Mucosa of rectum (tissue), 2 donors: ENCODE data around the gene RASL11B.

ENCODE experiments used
- H3K27ac ChIP-seq, 2 donors: one replicate each; pipeline ENCODE4 v1.7.0; 2013; ENCODE audit warnings: inconsistent platforms in 2 of 2, low read depth in 2 of 2, low read length in 2 of 2
- H3K27me3 ChIP-seq, 2 donors: one replicate each; pipeline ENCODE4 v1.7.0; 2013; ENCODE audit warnings: low read length in 2 of 2; ENCODE audit not compliant: control insufficient read depth in 2 of 2, insufficient read depth in 2 of 2
- H3K36me3 ChIP-seq, 2 donors: one replicate each; pipeline ENCODE4 v1.7.0; 2013; ENCODE audit warnings: low read length in 2 of 2; ENCODE audit not compliant: control insufficient read depth in 2 of 2, insufficient read depth in 2 of 2
- H3K4me1 ChIP-seq, 2 donors: one replicate each; pipeline ENCODE4 v1.7.0; 2013; ENCODE audit warnings: low read length in 2 of 2, mild to moderate bottlenecking in 1 of 2; ENCODE audit not compliant: control insufficient read depth in 2 of 2, insufficient read depth in 2 of 2
- H3K4me3 ChIP-seq, 2 donors: one replicate each; pipeline ENCODE4 v1.7.0; 2013; ENCODE audit warnings: low read length in 2 of 2
- H3K9ac ChIP-seq, 2 donors: one replicate each; pipeline ENCODE4 v1.7.0; 2013; ENCODE audit warnings: low read length in 2 of 2, low read depth in 1 of 2, mild to moderate bottlenecking in 1 of 2
- H3K9me3 ChIP-seq, 2 donors: one replicate each; pipeline ENCODE4 v1.7.0; 2013; ENCODE audit warnings: low read length in 2 of 2; ENCODE audit not compliant: control insufficient read depth in 2 of 2
- donor health status: healthy.
- donor health status: Normal muscosa, but diverticular disease.

The RASL11B gene

DNA sequence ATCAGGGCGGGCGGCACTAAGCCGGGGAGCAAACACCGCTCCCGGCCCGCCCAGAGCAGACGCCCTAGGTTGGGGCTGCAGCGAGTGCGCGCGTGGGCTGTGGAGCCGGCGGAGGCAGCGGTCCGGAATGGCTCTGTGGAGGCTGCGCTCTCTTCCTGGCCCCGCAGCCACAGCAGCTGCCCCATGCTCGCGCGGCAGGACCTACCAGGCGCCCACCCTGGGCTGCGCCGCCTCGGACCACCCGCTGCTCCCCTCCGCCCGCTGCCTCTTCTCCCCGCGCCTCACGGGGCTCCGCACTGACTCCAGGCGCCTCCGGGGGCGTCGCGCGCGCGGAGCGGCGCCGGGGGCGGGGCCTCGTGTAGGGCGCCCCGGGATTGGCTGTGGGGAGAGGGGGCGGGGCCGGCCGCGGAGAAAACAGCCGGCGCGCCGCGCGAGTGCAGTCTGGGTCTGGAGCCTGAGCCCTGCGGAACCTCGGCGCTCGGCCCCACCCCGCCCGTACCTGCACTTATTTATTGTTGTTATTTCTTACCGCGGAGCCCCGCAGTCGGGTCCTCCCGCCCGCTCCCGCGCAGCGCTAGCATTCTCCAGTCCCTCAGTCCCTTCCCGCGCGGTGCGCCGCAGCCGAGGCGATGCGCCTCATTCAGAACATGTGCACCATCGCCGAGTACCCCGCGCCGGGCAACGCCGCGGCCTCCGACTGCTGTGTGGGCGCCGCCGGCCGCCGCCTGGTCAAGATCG is at the start of gene RASL11B:
Gene RASL11B, plus strand, starts transcription at position 439 of the 738 bp plus-strand sequence. Its CDS starts 191 bp downstream, at position 630.
- Histone ChIP-seq H3K9ac (peak within 1 kb of the TSS; percentile 53 to 69), H3K27ac (no peak within 1 kb of the TSS), H3K4me1 (peaks cover 8 to 10% of the 10 kb centered on the region in 2 donors), H3K9me3 (no peaks in the 10 kb centered on the region), H3K36me3 (no peaks in the 10 kb centered on the region), H3K27me3 (peaks cover 0 to 3% of the 10 kb centered on the region in 2 donors), H3K4me3 (peak within 1 kb of the TSS; percentile 68 to 69)

DNA sequence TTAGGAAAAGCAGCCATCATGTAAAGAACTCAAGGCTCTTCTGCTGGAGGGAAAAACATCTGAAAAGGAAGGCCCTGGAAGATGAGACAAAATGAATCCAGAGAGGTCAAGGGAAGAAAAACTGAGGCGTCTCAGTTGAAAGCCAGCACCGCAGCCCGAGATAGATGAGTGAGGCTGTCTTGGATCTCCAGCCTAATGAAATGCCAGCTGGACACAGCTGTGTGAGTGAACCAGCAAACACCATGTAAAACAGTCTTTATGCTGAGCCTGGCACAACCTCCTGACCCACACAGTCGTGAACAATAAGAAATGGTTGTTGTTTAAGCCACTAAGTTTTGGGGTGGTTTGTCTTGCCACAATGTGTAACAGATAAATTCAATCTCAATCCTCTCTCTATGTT is 48.6 kb upstream of the RASL11B start:
- Histone ChIP-seq H3K36me3 (no peaks in the 10 kb centered on the region), H3K4me3 (no peak overlapping the region), H3K9me3 (no peaks in the 10 kb centered on the region), H3K27ac (no peak overlapping the region), H3K4me1 (no peaks in the 10 kb centered on the region), H3K27me3 (no peaks in the 10 kb centered on the region), H3K9ac (no peak overlapping the region)

GRCh38 chr4:52822583-52822971 is 39.5 kb upstream of the RASL11B start:
- no peaks in the 10 kb centered on the region for H3K27me3 ChIP-seq
- H3K4me1 ChIP-seq: no peaks in the 10 kb centered on the region
- no peaks in the 10 kb centered on the region for H3K9me3 ChIP-seq
- peak overlapping the region in 1 of 2 donors; percentile 56 for H3K27ac ChIP-seq
- H3K4me3 ChIP-seq: no peak overlapping the region
- H3K9ac ChIP-seq: no peak overlapping the region
- H3K36me3 ChIP-seq: no peaks in the 10 kb centered on the region

DNA sequence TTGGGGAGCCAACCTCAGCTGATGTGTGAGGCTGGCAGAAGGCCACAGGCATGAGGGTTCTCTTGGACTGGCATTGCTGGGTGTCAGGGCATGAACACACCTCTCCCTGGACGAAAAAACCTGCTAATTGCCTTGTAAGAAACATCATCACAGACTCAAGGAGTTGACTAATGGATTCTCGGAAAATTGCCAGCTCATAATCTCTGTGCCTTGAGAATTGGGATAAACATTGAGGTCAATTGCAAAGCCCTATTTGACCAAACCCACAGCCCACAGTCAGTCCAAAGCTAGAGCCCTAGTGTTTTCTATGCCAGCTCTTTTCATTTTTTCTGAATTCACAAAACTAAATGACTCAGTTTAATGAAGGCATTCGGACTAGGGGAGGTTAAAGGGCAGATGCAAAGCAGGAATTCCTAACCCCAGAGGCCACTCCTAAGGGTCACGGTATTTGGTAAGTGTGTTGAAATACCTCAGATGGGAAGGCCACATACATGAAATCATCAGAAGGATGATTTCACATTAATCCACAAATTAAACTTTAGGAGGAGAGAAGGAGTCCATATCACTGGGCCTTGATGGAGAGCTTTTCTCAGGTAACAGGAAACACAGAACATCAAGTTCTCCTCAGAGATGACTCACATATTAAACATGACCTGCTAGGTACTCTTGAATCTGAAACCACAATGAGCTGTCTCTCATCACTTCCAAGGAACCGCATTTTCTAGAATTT is 39.0 kb upstream of the RASL11B start:
- no peak overlapping the region for H3K9ac ChIP-seq
- H3K27me3 ChIP-seq: no peaks in the 10 kb centered on the region
- peak overlapping the region in 1 of 2 donors; percentile 56 for H3K27ac ChIP-seq
- H3K4me3 ChIP-seq: no peak overlapping the region
- no peaks in the 10 kb centered on the region for H3K36me3 ChIP-seq
- H3K4me1 ChIP-seq: no peaks in the 10 kb centered on the region
- H3K9me3 ChIP-seq: no peaks in the 10 kb centered on the region

DNA sequence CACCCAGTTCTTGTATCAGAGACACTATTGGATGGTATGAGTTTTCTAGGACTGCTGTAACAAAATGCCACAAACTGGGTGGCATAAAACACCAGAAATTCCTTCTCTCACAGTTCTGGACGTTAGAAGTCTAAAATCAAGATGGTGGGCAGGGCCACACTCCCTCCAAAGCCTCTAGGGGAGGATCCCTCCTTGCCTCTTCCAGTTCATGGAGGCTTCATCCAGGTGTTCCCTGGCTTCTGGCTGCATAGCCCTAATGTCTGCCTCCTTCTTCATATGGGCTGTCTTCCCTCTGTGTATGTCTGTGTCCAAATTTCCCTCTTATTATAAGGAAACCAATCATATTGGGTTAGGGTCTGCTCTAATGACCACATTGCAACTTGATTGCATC is 38.4 kb upstream of the RASL11B start:
- Histone ChIP-seq H3K27ac (peak overlapping the region in 1 of 2 donors; percentile 56), H3K9ac (no peak overlapping the region), H3K4me3 (no peak overlapping the region), H3K4me1 (no peaks in the 10 kb centered on the region), H3K9me3 (no peaks in the 10 kb centered on the region), H3K27me3 (no peaks in the 10 kb centered on the region), H3K36me3 (no peaks in the 10 kb centered on the region)

DNA sequence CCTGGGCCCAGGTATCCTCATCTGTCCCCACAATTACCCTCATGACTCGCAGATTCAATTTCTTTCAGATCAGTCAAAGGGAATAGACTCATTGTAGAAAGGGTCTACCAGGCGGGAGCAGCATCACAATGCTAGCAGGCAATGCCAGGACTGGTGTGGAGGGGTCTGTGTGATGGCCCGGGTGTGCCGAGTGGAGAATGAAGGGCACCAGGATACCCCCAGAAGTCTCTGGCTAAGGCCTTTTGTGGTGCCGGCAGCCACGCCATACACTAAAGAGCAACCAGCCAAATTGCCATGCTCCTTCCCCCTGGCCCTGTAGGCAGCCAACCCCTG is 37.9 kb upstream of the RASL11B start:
- Histone ChIP-seq H3K9me3 (no peaks in the 10 kb centered on the region), H3K36me3 (no peaks in the 10 kb centered on the region), H3K4me3 (no peak overlapping the region), H3K27ac (no peak overlapping the region), H3K4me1 (no peaks in the 10 kb centered on the region), H3K27me3 (no peaks in the 10 kb centered on the region), H3K9ac (no peak overlapping the region)

DNA sequence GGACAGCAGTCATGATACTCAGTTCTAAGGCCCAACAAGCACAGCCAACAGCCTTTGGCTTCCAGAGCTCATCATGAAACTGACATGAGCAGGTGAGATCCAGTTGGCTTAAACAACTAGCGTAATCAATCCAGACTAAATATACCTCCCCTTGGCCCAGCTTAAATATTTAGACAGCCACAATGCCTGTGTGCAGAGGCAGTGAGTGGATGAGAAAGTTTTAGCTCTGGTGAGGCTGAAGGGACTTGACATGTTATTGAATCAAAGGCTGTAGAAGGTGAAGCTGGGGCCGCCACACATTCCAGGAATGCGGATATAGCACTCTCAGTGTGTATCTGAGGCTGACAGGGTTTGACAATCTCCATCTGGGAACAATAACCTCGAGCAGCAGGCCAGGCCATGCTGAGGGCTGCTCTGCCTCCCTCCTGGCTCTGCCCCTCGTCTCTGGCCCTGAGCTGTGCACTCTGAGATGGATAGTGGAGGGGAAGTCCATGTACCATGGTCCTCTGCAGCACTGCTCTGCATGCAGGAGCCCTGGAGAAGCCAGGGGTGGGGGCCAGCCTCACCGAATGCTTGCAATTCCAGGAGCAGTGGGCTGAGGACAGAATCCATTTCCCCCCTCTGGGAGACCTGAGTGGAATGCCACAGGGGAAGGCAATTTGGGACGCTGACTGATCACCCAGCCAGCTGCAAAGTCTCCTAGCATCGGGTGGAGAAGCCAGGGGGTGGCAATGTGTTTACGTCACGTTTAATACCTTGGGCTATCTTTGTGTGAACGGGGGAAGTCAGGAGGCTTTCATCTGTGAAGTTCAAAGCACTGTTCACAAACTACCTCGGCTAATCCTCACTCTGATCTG is 37.3 kb upstream of the RASL11B start:
- Histone ChIP-seq H3K4me1 (no peaks in the 10 kb centered on the region), H3K36me3 (no peaks in the 10 kb centered on the region), H3K9me3 (no peaks in the 10 kb centered on the region), H3K27me3 (no peaks in the 10 kb centered on the region), H3K27ac (no peak overlapping the region), H3K9ac (no peak overlapping the region), H3K4me3 (no peak overlapping the region)

DNA sequence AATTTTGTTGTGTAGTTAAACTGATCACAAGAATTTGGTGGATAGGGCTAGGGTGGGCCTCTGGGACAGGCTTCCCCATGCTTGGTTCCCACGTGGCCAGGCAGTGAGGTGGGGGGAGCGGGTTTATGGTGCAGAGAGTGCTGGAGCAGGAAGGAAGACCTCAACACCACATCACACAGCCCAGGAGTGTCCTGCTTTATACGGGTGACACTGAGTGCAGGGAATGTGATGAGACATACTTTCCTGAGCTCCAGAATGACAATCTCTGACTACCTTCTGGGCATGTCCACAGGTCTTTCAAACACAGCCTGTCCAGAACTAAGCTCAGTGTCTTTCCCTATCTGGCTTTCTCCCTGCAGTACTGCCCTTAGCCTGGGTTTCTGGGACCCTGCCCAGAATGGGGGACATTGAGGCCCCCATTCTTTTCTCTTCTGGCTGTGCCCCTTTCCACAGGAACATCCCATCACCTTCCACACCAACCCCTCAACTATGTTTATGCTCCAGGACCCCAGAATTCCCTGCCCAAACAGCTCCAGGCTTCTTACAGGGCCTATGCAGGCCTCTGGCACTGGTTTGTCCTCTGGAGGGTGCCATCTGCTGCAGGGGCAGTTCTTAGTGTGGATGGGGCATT is 36.5 kb upstream of the RASL11B start:
- Histone ChIP-seq H3K9me3 (no peaks in the 10 kb centered on the region), H3K4me1 (no peaks in the 10 kb centered on the region), H3K36me3 (no peaks in the 10 kb centered on the region), H3K9ac (no peak overlapping the region), H3K4me3 (no peak overlapping the region), H3K27me3 (no peaks in the 10 kb centered on the region), H3K27ac (no peak overlapping the region)

DNA sequence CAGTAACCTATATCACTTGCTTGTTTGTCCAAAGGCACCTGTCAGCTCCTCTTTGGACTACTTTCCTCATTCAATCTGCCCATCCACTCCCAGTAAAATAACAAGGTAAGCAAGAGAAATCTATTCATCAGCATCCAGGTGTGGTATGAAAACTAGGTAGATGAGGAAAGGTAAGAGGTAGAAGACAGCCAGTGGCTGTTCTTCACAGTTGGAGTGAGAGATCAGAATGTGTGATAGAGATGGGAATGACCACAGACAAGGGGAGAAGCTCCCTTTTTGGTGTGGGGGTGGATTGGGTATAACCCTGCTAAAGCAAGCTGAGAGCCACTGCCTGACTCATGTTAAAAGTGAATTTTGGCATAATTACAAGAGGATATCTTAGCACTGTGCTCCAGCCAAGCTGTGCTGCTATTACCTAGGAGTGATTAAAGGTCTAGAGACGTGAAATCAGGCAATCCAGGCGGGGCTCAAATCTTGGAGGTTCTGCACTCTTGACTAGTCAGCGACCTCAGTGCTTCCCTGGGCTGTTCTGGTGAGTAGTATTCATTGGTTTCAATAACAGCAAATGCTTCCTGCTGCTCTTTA is 28.1 kb upstream of the RASL11B start:
- Histone ChIP-seq H3K27ac (no peak overlapping the region), H3K9ac (no peak overlapping the region), H3K36me3 (no peaks in the 10 kb centered on the region), H3K4me3 (no peak overlapping the region), H3K9me3 (no peaks in the 10 kb centered on the region), H3K4me1 (no peaks in the 10 kb centered on the region), H3K27me3 (no peaks in the 10 kb centered on the region)
